ENCODE results near the gene LRCH1. TPM values are rescaled to one million over a fixed set of nuclear protein-coding genes. Genes with fewer than 3 reads are reported as not detected.

LRCH1 gene
- total RNA-seq, 1 donor from 2014 or later = 2.9 TPM

DNA sequence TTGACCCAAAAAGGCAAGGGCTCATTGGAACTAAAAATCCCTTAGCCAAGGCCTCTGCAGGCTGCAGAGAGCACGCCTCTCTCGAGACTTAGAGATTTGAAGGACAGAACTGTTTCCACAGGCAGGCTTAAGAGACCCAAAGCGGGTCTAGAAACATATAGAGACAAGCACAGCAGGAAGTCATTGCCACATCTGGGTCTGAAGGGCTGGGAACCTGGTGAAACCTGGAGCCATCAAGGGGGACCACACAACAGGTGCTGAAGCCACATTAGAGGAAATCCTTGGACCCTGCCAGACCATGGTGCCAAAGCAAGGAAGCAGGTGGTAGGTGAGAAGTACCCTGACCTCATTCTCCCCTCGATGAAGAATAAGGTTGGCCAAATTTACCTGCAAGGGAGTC lies 33.8 kb upstream of the LRCH1 start:
- H3F3A ChIP-seq (ENCODE audit: low read depth) = peaks cover 6% of the 10 kb centered on the region
- peaks cover 15% of the 10 kb centered on the region for H3K4me1 ChIP-seq
- H3K4me2 ChIP-seq = no peak overlapping the region
- H3K36me3 ChIP-seq = no peaks in the 10 kb centered on the region
- no peak overlapping the region for H3K4me3 ChIP-seq
- H2AFZ ChIP-seq (replicated peaks) = no peak overlapping the region
- TF ChIP-seq EZH2phosphoT487 (IDR thresholded peaks at IDR 0.05) (no peak), CTCF (IDR thresholded peaks at IDR 0.05) (no peak), EZH2 (IDR thresholded peaks at IDR 0.05) (no peak)
- no peaks in the 10 kb centered on the region for H4K20me1 ChIP-seq (ENCODE audit: low read depth)
- no peaks in the 10 kb centered on the region for H3K79me2 ChIP-seq (ENCODE audit: low read depth)
- no peak overlapping the region for H3K4me3 Mint-ChIP-seq
- no peak overlapping the region for H3K9ac ChIP-seq
- peaks cover 12% of the 10 kb centered on the region for H3K9me3 Mint-ChIP-seq
- no peak overlapping the region for H3K27ac Mint-ChIP-seq
- peaks cover 2% of the 10 kb centered on the region for H3K27me3 Mint-ChIP-seq (ENCODE audit: insufficient read depth, low read depth)
- no peaks in the 10 kb centered on the region for H3K9me3 ChIP-seq (ENCODE audit: low read depth)
- peaks cover 34% of the 10 kb centered on the region for H3K4me1 Mint-ChIP-seq
- H3K36me3 Mint-ChIP-seq = peaks cover 7% of the 10 kb centered on the region
- DNase-seq (ENCODE audit: low spot score) = no peak
- no peaks in the 10 kb centered on the region for H3K27me3 ChIP-seq
- H3K27ac ChIP-seq = no peak overlapping the region

GRCh38 chr13:46520166-46520565 lies 32.8 kb upstream of the LRCH1 start:
- H3K27me3 Mint-ChIP-seq (ENCODE audit: insufficient read depth, low read depth) = peaks cover 2% of the 10 kb centered on the region
- Histone ChIP-seq H3F3A (ENCODE audit: low read depth) (peaks cover 6% of the 10 kb centered on the region), H3K79me2 (ENCODE audit: low read depth) (no peaks in the 10 kb centered on the region), H3K4me3 (no peak overlapping the region), H3K9ac (no peak overlapping the region), H3K4me2 (no peak overlapping the region), H4K20me1 (ENCODE audit: low read depth) (no peaks in the 10 kb centered on the region), H3K9me3 (ENCODE audit: low read depth) (no peaks in the 10 kb centered on the region), H2AFZ (replicated peaks) (no peak overlapping the region), H3K27ac (no peak overlapping the region), H3K27me3 (no peaks in the 10 kb centered on the region), H3K4me1 (peaks cover 13% of the 10 kb centered on the region), H3K36me3 (no peaks in the 10 kb centered on the region)
- H3K36me3 Mint-ChIP-seq = peaks cover 5% of the 10 kb centered on the region
- DNase-seq (ENCODE audit: low spot score) = no peak
- peaks cover 8% of the 10 kb centered on the region for H3K9me3 Mint-ChIP-seq
- H3K4me1 Mint-ChIP-seq = peaks cover 39% of the 10 kb centered on the region
- H3K4me3 Mint-ChIP-seq = no peak overlapping the region
- no peak overlapping the region for H3K27ac Mint-ChIP-seq
- TF ChIP-seq EZH2phosphoT487 (IDR thresholded peaks at IDR 0.05) (no peak), EZH2 (IDR thresholded peaks at IDR 0.05) (no peak), CTCF (IDR thresholded peaks at IDR 0.05) (no peak)

- Mint-ChIP-seq H3K4me3 (no peak overlapping the region), H3K27ac (no peak overlapping the region), H3K36me3 (peaks cover 2% of the 10 kb centered on the region), H3K27me3 (ENCODE audit: insufficient read depth, low read depth) (peaks cover 2% of the 10 kb centered on the region), H3K4me1 (peaks cover 41% of the 10 kb centered on the region), H3K9me3 (peaks cover 4% of the 10 kb centered on the region)
- Histone ChIP-seq H3K27me3 (no peaks in the 10 kb centered on the region), H3K27ac (no peak overlapping the region), H3K4me2 (no peak overlapping the region), H3F3A (ENCODE audit: low read depth) (peaks cover 6% of the 10 kb centered on the region), H3K9ac (no peak overlapping the region), H3K9me3 (ENCODE audit: low read depth) (no peaks in the 10 kb centered on the region), H3K4me3 (no peak overlapping the region), H3K79me2 (ENCODE audit: low read depth) (no peaks in the 10 kb centered on the region), H2AFZ (replicated peaks) (no peak overlapping the region), H3K36me3 (no peaks in the 10 kb centered on the region), H4K20me1 (ENCODE audit: low read depth) (no peaks in the 10 kb centered on the region), H3K4me1 (peaks cover 8% of the 10 kb centered on the region)
- TF ChIP-seq CTCF (IDR thresholded peaks at IDR 0.05) (no peak), EZH2 (IDR thresholded peaks at IDR 0.05) (no peak), EZH2phosphoT487 (IDR thresholded peaks at IDR 0.05) (no peak)
- no peak for DNase-seq (ENCODE audit: low spot score)
These were observed 31.5 kb upstream of the LRCH1 start for GRCh38 chr13:46521486-46521885.
